Panc1 (cell line): ENCODE data around the gene ZNF516. TPM values are rescaled to one million over a fixed set of nuclear protein-coding genes. Genes with fewer than 3 reads are reported as not detected.

Source experiments
- ATAC-seq: fragments of 200-7000 bp; cut with Tn5 transposase; 2 replicates; pipeline ENCODE4 v1.9.1; 2020; ENCODE audit warnings: mild to moderate bottlenecking, moderate library complexity
- BruUV-seq: library from RNA; stranded (reverse); fragments of 400-500 nt; replicated peaks from 2 replicates; lab custom pipeline; 2021; lab: Mats Ljungman, UMichigan
- CTCF ChIA-PET: fragments of 300-600 bp; sonication (Branson Sonifier 250); formaldehyde crosslinking; loops from one replicate; lab custom pipeline; 2022; ENCODE audit warnings: antibody characterized with exemption; lab: Charles Lee
- POLR2A ChIA-PET: fragments of 300-600 bp; sonication (Branson Sonifier 250); formaldehyde crosslinking; loops from one replicate; lab custom pipeline; 2022; ENCODE audit warnings: antibody characterized with exemption; lab: Charles Lee
- DNase-seq: peaks from one replicate; pipeline ENCODE4 v3.0.0-alpha.2; 2010; ENCODE audit warnings: low read depth, low spot score
- H3K27ac ChIP-seq: 2 replicates; pipeline ENCODE4 v1.5.1; 2011; ENCODE audit warnings: mild to moderate bottlenecking, low read length, inconsistent platforms
- H3K27me3 ChIP-seq: fragments of 200-500 bp; sonication (Bioruptor generic); 2 replicates; pipeline ENCODE4 v1.6.0; 2014; ENCODE audit warnings: low read length, inconsistent platforms; ENCODE audit not compliant: control insufficient read depth, insufficient read depth
- H3K36me3 ChIP-seq: fragments of 200-500 bp; sonication (Bioruptor generic); 2 replicates; pipeline ENCODE4 v1.5.1; 2014; ENCODE audit warnings: inconsistent platforms, mild to moderate bottlenecking, low read length, moderate library complexity; ENCODE audit not compliant: control insufficient read depth, insufficient read depth
- H3K4me1 ChIP-seq: 2 replicates; pipeline ENCODE4 v1.5.1; 2011; ENCODE audit warnings: inconsistent platforms, mild to moderate bottlenecking, low read length, moderate library complexity; ENCODE audit not compliant: control insufficient read depth, insufficient read depth
- H3K4me3 ChIP-seq, 2 experiments: 2 replicates each; pipeline ENCODE4 v1.5.1; 2011 to 2012; ENCODE audit warnings: low read depth in 2 of 2, low read length in 2 of 2, mild to moderate bottlenecking in 2 of 2, inconsistent platforms in 1 of 2, moderate library complexity in 1 of 2
- H3K9me3 ChIP-seq: fragments of 200-500 bp; sonication (Bioruptor generic); 2 replicates; pipeline ENCODE4 v1.5.1; 2014; ENCODE audit warnings: low read depth, mild to moderate bottlenecking, inconsistent platforms, low read length, moderate library complexity; ENCODE audit not compliant: control insufficient read depth, insufficient read depth
- POLR2AphosphoS5 ChIP-seq: IDR thresholded peaks from 2 replicates; pipeline ENCODE4 v1.6.1; 2012; ENCODE audit warnings: mild to moderate bottlenecking, low read depth, low read length, moderate library complexity
- SIN3A ChIP-seq: IDR thresholded peaks from 2 replicates; pipeline ENCODE4 v1.6.1; 2012; ENCODE audit warnings: low read depth, mild to moderate bottlenecking, low read length, moderate library complexity, borderline replicate concordance; ENCODE audit not compliant: insufficient read depth
- TCF7L2 ChIP-seq: IDR thresholded peaks from 2 replicates; pipeline ENCODE4 v1.6.1; 2011; ENCODE audit warnings: mild to moderate bottlenecking, low read depth, low read length, inconsistent platforms
- in situ Hi-C: cut with HindIII; loops from 2 replicates; pipeline ENCODE4 v1.10.0; 2016; ENCODE audit warnings: low sequenced_read_pairs, low pct_unique_long_range_greater_than_20kb
- intact Hi-C: fragments of 100-400 bp; cut with micrococcal nuclease; formaldehyde crosslinking; loops from one replicate; pipeline ENCODE4 v1.10.0; 2022; ENCODE audit not compliant: unreplicated experiment
- total RNA-seq: library from RNA; stranded (reverse); gene quantifications from one replicate; pipeline ENCODE4 v1.2.1, GENCODE V29; 2021; ENCODE audit not compliant: unreplicated experiment
- TF ChIP-seq, protein P1 (sequence below), 2 experiments: IDR thresholded peaks; 2 replicates each; pipeline ENCODE4 v1.6.1; 2011 to 2012; ENCODE audit warnings: low read depth in 2 of 2, control low read depth in 1 of 2, low read length in 1 of 2, mild to moderate bottlenecking in 1 of 2, moderate library complexity in 1 of 2; ENCODE audit not compliant: insufficient read depth in 1 of 2
- TF ChIP-seq, protein P2 (sequence below): fragments of 450-650 bp; IDR thresholded peaks from 2 replicates; pipeline ENCODE4 v1.5.1; 2017; ENCODE audit warnings: mild to moderate bottlenecking

Gene ZNF516
- total RNA-seq, 1 experiment from 2014 or later: 28.6 TPM

DNA sequence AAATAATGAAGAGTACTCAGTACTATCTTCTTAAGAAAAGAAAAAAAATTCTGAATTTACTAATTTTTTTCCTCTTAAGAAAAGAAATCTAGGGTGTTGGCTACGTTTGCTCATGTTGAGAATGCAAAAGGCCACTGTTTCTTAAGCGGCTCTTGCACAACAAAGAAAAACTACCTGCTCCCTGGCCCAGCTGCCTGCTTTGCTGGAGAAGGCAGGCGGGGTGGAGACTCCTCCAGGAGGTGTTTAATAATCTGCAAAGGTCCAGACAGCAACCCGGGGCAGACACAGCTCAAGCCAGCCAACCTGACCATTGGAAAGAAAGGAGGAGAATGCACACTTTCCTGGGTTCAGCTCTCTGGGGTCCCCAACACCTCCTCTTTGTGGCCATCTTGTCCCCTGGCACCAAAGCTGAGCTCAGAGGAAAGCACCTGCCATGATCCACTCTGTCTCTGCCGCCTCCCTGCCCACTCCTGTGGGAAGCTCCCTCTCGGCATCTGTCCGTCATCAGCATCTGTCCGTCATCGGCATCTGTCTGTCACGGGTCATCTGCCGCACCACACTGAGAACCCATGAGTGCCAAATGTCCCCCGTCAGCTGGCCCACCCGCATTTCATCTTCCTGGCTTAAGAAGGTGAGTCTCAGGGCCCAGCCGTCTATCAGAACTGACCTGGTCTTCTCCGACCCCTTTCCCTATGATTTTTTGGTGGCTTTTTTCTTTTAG lies 11.9 kb downstream of the ZNF516 start:
- TF ChIP-seq POLR2AphosphoS5 (no peak), SIN3A (no peak), TCF7L2 (no peak)
- TF ChIP-seq, protein P1, sequence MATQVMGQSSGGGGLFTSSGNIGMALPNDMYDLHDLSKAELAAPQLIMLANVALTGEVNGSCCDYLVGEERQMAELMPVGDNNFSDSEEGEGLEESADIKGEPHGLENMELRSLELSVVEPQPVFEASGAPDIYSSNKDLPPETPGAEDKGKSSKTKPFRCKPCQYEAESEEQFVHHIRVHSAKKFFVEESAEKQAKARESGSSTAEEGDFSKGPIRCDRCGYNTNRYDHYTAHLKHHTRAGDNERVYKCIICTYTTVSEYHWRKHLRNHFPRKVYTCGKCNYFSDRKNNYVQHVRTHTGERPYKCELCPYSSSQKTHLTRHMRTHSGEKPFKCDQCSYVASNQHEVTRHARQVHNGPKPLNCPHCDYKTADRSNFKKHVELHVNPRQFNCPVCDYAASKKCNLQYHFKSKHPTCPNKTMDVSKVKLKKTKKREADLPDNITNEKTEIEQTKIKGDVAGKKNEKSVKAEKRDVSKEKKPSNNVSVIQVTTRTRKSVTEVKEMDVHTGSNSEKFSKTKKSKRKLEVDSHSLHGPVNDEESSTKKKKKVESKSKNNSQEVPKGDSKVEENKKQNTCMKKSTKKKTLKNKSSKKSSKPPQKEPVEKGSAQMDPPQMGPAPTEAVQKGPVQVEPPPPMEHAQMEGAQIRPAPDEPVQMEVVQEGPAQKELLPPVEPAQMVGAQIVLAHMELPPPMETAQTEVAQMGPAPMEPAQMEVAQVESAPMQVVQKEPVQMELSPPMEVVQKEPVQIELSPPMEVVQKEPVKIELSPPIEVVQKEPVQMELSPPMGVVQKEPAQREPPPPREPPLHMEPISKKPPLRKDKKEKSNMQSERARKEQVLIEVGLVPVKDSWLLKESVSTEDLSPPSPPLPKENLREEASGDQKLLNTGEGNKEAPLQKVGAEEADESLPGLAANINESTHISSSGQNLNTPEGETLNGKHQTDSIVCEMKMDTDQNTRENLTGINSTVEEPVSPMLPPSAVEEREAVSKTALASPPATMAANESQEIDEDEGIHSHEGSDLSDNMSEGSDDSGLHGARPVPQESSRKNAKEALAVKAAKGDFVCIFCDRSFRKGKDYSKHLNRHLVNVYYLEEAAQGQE (IDR thresholded peaks at IDR 0.05; ENCODE audit: insufficient read depth in 1 of 2, low read depth in 2 of 2, low read length in 1 of 2): no peak
- TF ChIP-seq, protein P2, sequence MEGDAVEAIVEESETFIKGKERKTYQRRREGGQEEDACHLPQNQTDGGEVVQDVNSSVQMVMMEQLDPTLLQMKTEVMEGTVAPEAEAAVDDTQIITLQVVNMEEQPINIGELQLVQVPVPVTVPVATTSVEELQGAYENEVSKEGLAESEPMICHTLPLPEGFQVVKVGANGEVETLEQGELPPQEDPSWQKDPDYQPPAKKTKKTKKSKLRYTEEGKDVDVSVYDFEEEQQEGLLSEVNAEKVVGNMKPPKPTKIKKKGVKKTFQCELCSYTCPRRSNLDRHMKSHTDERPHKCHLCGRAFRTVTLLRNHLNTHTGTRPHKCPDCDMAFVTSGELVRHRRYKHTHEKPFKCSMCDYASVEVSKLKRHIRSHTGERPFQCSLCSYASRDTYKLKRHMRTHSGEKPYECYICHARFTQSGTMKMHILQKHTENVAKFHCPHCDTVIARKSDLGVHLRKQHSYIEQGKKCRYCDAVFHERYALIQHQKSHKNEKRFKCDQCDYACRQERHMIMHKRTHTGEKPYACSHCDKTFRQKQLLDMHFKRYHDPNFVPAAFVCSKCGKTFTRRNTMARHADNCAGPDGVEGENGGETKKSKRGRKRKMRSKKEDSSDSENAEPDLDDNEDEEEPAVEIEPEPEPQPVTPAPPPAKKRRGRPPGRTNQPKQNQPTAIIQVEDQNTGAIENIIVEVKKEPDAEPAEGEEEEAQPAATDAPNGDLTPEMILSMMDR: no peak
- Histone ChIP-seq H3K27ac (no peak overlapping the region), H3K9me3 (no peaks in the 10 kb centered on the region), H3K36me3 (no peaks in the 10 kb centered on the region), H3K4me3 (no peak overlapping the region), H3K4me1 (peaks cover 14% of the 10 kb centered on the region), H3K27me3 (no peaks in the 10 kb centered on the region)
- in situ Hi-C loops (no loop called here), intact Hi-C loops (no loop called here)
- no peak for ATAC-seq
- no TSS peak for BruUV-seq
- POLR2A ChIA-PET: no interaction called here
- DNase-seq: no peak
- CTCF ChIA-PET: no interaction called here

DNA sequence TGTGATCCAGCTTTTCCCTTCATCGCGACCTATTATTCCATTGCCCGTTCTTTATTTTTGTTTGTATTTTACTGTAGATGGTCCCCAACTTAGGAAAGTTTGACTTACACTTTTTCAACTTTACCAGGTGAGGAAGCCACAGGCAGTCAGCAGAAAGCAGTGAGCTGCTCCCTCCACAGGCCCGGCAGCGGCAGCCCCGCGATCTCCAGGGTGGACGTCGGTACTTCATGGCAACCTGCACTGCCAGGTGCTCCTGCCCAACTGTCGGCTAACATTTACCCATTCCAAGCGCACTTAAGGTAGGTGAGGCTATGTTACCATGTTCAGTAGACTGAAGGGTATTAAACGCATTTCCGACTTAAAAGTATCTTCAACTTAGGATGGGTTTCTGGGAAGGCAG lies 12.8 kb downstream of the ZNF516 start:
- H3K36me3 ChIP-seq: no peaks in the 10 kb centered on the region
- ChIA-PET CTCF (no interaction called here), POLR2A (no interaction called here)
- in situ Hi-C loops: no loop called here
- no peak overlapping the region for H3K4me3 ChIP-seq
- intact Hi-C loops: no loop called here
- no peaks in the 10 kb centered on the region for H3K9me3 ChIP-seq
- no peaks in the 10 kb centered on the region for H3K27me3 ChIP-seq
- DNase-seq (no peak), ATAC-seq (no peak)
- TF ChIP-seq SIN3A (no peak), POLR2AphosphoS5 (no peak), TCF7L2 (no peak)
- TF ChIP-seq, protein P1 (IDR thresholded peaks at IDR 0.05; ENCODE audit: insufficient read depth in 1 of 2, low read depth in 2 of 2, low read length in 1 of 2): no peak
- TF ChIP-seq, protein P2: no peak
- H3K4me1 ChIP-seq: peaks cover 13% of the 10 kb centered on the region
- no peak overlapping the region for H3K27ac ChIP-seq
- BruUV-seq: no TSS peak
